ENCODE results near the gene HLA-DMA.

GRCh38 chr6:33001685-33002084 lies 48.8 kb upstream of the HLA-DMA start:
- no peak for TF ChIP-seq CTCF (IDR thresholded peaks at IDR 0.05)
- TF ChIP-seq POLR2A (IDR thresholded peaks at IDR 0.05) = no peak
